A549 (cell line): ENCODE results near the gene MRPS31. TPM values are rescaled to one million over a fixed set of nuclear protein-coding genes. Genes with fewer than 3 reads are reported as not detected.

Experiments used
- ATAC-seq, 2 experiments: fragments of 200-7000 bp in 1 of 2; fragments of >200 bp in 1 of 2; cut with Nextera tagmentation in 1 of 2; cut with Tn5 transposase in 1 of 2; 3 replicates each; pipeline versions ENCODE4 v1.8.0 to v1.9.1; 2018 to 2020; ENCODE audit warnings: mild to moderate bottlenecking in 1 of 2, moderate library complexity in 1 of 2
- CTCF ChIA-PET: fragments of 300-600 bp; sonication (Branson Sonifier 250); formaldehyde crosslinking; extraction: SDS; loops from one replicate; lab custom pipeline; 2021; ENCODE audit warnings: antibody characterized with exemption, inconsistent platforms; lab: Yijun Ruan, JAX
- POLR2A ChIA-PET: fragments of 350-600 bp; formaldehyde crosslinking; extraction: SDS; loops from one replicate; lab custom pipeline; 2021; ENCODE audit warnings: antibody characterized with exemption, inconsistent platforms; lab: Yijun Ruan, JAX
- DNase-seq, 2 experiments: peaks; one replicate each; pipeline versions ENCODE4 v3.0.0 to v3.0.0-alpha.2; 2011 to 2016; ENCODE audit warnings: low read depth in 1 of 2, low spot score in 1 of 2
- FAIRE-seq: peaks from 2 replicates; lab custom pipeline; 2011; peaks lifted over from hg19 to GRCh38; lab: Jason Lieb, UNC
- H3K27ac ChIP-seq, 2 experiments: fragments of >200 bp; sonication (Bioruptor Twin); formaldehyde crosslinking; 3 replicates each; pipeline ENCODE4 v1.5.1; 2016 to 2017
- H3K4me1 ChIP-seq: fragments of >200 bp; sonication (Bioruptor Twin); formaldehyde crosslinking; 3 replicates; pipeline ENCODE4 v1.6.1; 2016
- H3K4me2 ChIP-seq: fragments of >200 bp; sonication (Bioruptor Twin); formaldehyde crosslinking; 3 replicates; pipeline ENCODE4 v1.6.1; 2016
- H3K4me3 ChIP-seq: fragments of >200 bp; sonication (Bioruptor Twin); formaldehyde crosslinking; 3 replicates; pipeline ENCODE4 v1.5.1; 2016
- H3K9me3 ChIP-seq: fragments of >200 bp; sonication (Bioruptor Twin); formaldehyde crosslinking; 3 replicates; pipeline ENCODE4 v1.6.1; 2016
- CBX8 ChIP-seq: fragments of 200-600 bp; sonication (generic); IDR thresholded peaks from 2 replicates; pipeline ENCODE4 v1.6.1; 2016
- CEBPB ChIP-seq, 2 experiments: fragments of >200 bp in 1 of 2; sonication (Bioruptor Twin) in 1 of 2; formaldehyde crosslinking in 1 of 2; IDR thresholded peaks; 2 replicates each; pipeline ENCODE4 v1.6.1; 2012 to 2016
- ESRRA ChIP-seq: fragments of 150-350 bp; IDR thresholded peaks from 2 replicates; pipeline ENCODE4 v1.6.1; 2014; ENCODE audit warnings: mild to moderate bottlenecking, low read length, borderline replicate concordance
- FOSL2 ChIP-seq, 2 experiments: fragments of 450-650 bp in 1 of 2; fragments of >200 bp in 1 of 2; sonication (Bioruptor Twin) in 1 of 2; formaldehyde crosslinking; IDR thresholded peaks; 2 replicates each; pipeline versions ENCODE4 v1.5.0 to v1.6.1; 2016 to 2020; ENCODE audit warnings: mild to moderate bottlenecking in 1 of 2, moderate library complexity in 1 of 2
- HEYL ChIP-seq: fragments of 250-450 bp; sonication (Bioruptor Pico); IDR thresholded peaks from 2 replicates; pipeline ENCODE4 v1.8.0; 2021; ENCODE audit warnings: mild to moderate bottlenecking, moderate library complexity
- HOXB5 ChIP-seq: fragments of 250-450 bp; sonication (Bioruptor Pico); IDR thresholded peaks from 2 replicates; pipeline ENCODE4 v1.5.0; 2020; ENCODE audit warnings: mild to moderate bottlenecking, moderate library complexity
- NFE2L2 ChIP-seq: fragments of 150-350 bp; conservative IDR thresholded peaks from 2 replicates; pipeline ENCODE4 v1.6.1; 2014; ENCODE audit warnings: low read length
- NR3C1 ChIP-seq: fragments of >200 bp; sonication (Bioruptor Twin); formaldehyde crosslinking; IDR thresholded peaks from 3 replicates; pipeline ENCODE4 v1.6.1; 2017
- RAD21 ChIP-seq, 2 experiments: fragments of >200 bp in 1 of 2; sonication (Bioruptor Twin) in 1 of 2; formaldehyde crosslinking in 1 of 2; IDR thresholded peaks in 1 of 2; conservative IDR thresholded peaks in 1 of 2; 2 replicates in 1 of 2; 3 replicates in 1 of 2; pipeline ENCODE4 v1.6.1; 2012 to 2018; ENCODE audit warnings: inconsistent platforms in 1 of 2
- RCOR1 ChIP-seq: fragments of 150-350 bp; IDR thresholded peaks from 2 replicates; pipeline ENCODE4 v1.6.1; 2014; ENCODE audit warnings: antibody characterized with exemption, low read length, low read depth
- SMC3 ChIP-seq: fragments of >200 bp; sonication (Bioruptor Twin); formaldehyde crosslinking; IDR thresholded peaks from 3 replicates; pipeline ENCODE4 v1.6.1; 2018; ENCODE audit warnings: inconsistent platforms
- SREBF2 ChIP-seq: fragments of 450-650 bp; IDR thresholded peaks from 2 replicates; pipeline ENCODE4 v1.6.1; 2014; ENCODE audit warnings: mild to moderate bottlenecking, moderate library complexity
- WGBS: methylation state at CpG from one replicate; pipeline ENCODE4 v1.1.6; 2017; ENCODE audit errors: missing lambda C conversion rate; 5-methylcytosine and 5-hydroxymethylcytosine counted together
- polyA plus RNA-seq, 4 experiments: library from polyadenylated mRNA; depleted of rRNA in 3 of 4; stranded (reverse); fragments of >200 nt; fragmentation: RNase III in 1 of 4; extraction: RNeasy Plus Mini Kit Qiagen cat#74134 plus additional on column Dnase treatment in 1 of 4; gene quantifications; 2 replicates in 3 of 4; 3 replicates in 1 of 4; pipeline ENCODE4 v1.2.3, GENCODE V29; 2011 to 2017
- TF ChIP-seq, protein P1 (sequence below): fragments of >200 bp; sonication (Bioruptor Twin); formaldehyde crosslinking; IDR thresholded peaks from 3 replicates; pipeline ENCODE4 v1.5.1; 2016
- TF ChIP-seq, protein P2 (sequence below): fragments of 250-450 bp; sonication (Bioruptor Pico); IDR thresholded peaks from 2 replicates; pipeline ENCODE4 v1.5.0; 2020; ENCODE audit warnings: low read depth, mild to moderate bottlenecking, moderate library complexity
- TF ChIP-seq, protein P3 (sequence below): IDR thresholded peaks from 2 replicates; pipeline ENCODE4 v1.6.1; 2012

MRPS31 gene
- polyA plus RNA-seq, 2 of the 4 experiments (the other 2 are of a cell fraction), result 14.2 to 30.3 TPM

DNA sequence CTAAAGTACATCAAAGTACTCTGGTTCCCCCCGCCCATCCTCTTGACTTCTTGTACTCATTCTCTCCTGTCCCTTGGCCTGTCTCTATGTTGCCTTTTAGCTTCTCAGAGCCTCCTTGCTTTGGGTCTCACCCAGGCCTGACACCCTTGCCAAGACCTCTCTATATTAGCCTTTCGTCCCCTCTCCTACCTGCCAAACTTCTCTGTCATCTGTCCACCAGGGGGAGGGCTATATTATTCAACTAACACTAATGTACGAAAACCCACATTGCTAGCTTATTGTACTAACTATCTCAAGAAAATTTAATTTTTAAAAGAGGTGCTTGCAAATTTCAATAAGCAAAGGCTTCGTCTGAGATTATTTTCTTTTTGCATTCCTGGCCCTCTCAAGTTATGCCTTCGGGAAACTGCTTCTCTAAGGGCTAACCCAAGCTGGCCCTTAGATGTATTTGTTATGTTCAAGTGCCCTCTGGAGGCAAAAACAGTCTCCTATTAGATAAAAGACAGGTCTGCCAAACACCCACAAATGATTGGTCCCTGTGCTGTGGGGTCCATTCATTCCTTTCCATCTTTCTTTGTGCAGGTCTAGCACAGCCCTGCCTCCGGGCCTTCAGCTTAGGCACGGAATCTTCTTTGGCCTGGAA lies 6.3 kb upstream of the MRPS31 start:
- peak overlapping the region; percentile 42; the same call in 2 of the 3 replicates for H3K4me3 ChIP-seq
- TF ChIP-seq RAD21 (conservative IDR thresholded peaks at IDR 0.05 in 1 of 2, IDR thresholded peaks at IDR 0.05 in 1 of 2) (peak; percentile 70 to 74), SMC3 (peak; percentile 65), CBX8 (no peak)
- TF ChIP-seq, protein P1, sequence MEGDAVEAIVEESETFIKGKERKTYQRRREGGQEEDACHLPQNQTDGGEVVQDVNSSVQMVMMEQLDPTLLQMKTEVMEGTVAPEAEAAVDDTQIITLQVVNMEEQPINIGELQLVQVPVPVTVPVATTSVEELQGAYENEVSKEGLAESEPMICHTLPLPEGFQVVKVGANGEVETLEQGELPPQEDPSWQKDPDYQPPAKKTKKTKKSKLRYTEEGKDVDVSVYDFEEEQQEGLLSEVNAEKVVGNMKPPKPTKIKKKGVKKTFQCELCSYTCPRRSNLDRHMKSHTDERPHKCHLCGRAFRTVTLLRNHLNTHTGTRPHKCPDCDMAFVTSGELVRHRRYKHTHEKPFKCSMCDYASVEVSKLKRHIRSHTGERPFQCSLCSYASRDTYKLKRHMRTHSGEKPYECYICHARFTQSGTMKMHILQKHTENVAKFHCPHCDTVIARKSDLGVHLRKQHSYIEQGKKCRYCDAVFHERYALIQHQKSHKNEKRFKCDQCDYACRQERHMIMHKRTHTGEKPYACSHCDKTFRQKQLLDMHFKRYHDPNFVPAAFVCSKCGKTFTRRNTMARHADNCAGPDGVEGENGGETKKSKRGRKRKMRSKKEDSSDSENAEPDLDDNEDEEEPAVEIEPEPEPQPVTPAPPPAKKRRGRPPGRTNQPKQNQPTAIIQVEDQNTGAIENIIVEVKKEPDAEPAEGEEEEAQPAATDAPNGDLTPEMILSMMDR, result peak; percentile 92
- ChIA-PET CTCF (interaction anchor here (0.8 to 5.0 kb wide), 23 partner anchors 9 to 1095 kb away, joined by 3 to 41 read pairs (median 3); partner anchors contain the start of gene SLC25A15), POLR2A (no interaction called here)
- no peak overlapping the region for H3K27ac ChIP-seq
- DNase-seq (peak; percentile 35 to 64), FAIRE-seq (no peak), ATAC-seq (peak; percentile 94 to 97)
- H3K4me2 ChIP-seq, result peak overlapping the region; percentile 50
- no peaks in the 10 kb centered on the region for H3K4me1 ChIP-seq
- 1% methylated on average over 7 of the region's 7 CpGs for WGBS
- H3K9me3 ChIP-seq, result no peaks in the 10 kb centered on the region

DNA sequence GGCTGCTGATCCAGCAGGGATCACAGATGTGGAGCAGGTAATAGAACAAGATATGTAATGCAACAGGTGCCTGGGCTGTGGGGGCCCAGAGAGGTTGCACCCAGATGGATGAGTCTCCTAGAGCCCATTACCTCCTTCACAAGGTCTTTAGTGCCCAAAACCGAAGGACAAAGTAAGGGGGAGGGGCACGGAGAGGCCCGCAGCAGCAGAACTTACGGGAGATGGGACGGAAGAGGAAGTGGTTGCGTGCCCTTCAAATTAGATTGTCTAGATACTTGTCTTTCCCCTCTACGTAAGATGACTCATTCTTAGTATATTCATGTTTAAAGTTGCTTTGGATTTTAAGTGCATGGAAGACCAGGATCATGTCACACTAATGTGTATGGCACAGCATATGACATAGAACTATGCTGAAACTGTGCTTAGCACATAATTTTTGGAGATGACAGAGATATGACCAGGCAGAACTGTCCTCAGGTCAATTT lies 5.7 kb upstream of the MRPS31 start:
- ATAC-seq, result peak in 1 of 2 experiments; percentile 17; a peak in 3 of 6 replicates
- peak overlapping the region; percentile 50 for H3K4me2 ChIP-seq

DNA sequence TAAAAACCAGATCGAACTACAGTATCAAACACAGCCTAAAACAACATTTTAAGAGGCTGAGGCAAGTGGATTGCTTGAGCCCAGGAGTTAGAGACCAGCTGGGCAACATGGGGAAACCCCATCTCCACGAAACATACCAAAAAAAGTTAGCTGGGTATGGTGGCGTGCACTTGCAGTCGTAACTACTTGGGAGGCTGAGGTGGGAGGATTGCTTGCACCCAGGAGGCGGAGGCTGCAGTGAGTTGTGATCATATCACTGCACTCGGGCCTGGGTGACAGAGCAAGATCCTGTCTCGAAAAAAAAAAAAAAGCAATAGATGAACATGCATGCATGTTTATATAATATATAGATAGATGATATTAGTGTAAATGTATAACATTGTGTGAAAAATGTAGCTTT lies 5.2 kb upstream of the MRPS31 start:
- FAIRE-seq (no peak), DNase-seq (no peak), ATAC-seq (no peak)
- Histone ChIP-seq H3K4me3 (no peak overlapping the region), H3K27ac (no peak overlapping the region), H3K4me2 (no peak overlapping the region), H3K9me3 (no peaks in the 10 kb centered on the region), H3K4me1 (0 out of 3 replicates have a peak, but pooled peaks cover 2% of the 10 kb centered on the region)
- CTCF ChIA-PET, result interaction anchor here (0.6 to 5.0 kb wide), 5 partner anchors 12 to 1094 kb away, joined by 3 to 41 read pairs (median 7); partner anchors contain the start of gene SLC25A15
- no peak for TF ChIP-seq SREBF2
- no peak for TF ChIP-seq CEBPB (IDR thresholded peaks at IDR 0.05)
- no peak for TF ChIP-seq NR3C1
- TF ChIP-seq HOXB5 (CRISPR knock-in tag), result no peak
- TF ChIP-seq NFE2L2, result no peak
- TF ChIP-seq ESRRA, result no peak
- TF ChIP-seq, protein P2, sequence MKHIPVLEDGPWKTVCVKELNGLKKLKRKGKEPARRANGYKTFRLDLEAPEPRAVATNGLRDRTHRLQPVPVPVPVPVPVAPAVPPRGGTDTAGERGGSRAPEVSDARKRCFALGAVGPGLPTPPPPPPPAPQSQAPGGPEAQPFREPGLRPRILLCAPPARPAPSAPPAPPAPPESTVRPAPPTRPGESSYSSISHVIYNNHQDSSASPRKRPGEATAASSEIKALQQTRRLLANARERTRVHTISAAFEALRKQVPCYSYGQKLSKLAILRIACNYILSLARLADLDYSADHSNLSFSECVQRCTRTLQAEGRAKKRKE, result no peak
- POLR2A ChIA-PET, result no interaction called here
- WGBS, result 55% methylated on average over 7 of the region's 7 CpGs

More for the DNA sequence above, 5.7 kb upstream of the MRPS31 start:
- no peak for FAIRE-seq
- Histone ChIP-seq H3K9me3 (no peaks in the 10 kb centered on the region), H3K27ac (no peak overlapping the region), H3K4me3 (no peak overlapping the region), H3K4me1 (0 out of 3 replicates have a peak, but pooled peaks cover 2% of the 10 kb centered on the region)
- TF ChIP-seq, protein P3, sequence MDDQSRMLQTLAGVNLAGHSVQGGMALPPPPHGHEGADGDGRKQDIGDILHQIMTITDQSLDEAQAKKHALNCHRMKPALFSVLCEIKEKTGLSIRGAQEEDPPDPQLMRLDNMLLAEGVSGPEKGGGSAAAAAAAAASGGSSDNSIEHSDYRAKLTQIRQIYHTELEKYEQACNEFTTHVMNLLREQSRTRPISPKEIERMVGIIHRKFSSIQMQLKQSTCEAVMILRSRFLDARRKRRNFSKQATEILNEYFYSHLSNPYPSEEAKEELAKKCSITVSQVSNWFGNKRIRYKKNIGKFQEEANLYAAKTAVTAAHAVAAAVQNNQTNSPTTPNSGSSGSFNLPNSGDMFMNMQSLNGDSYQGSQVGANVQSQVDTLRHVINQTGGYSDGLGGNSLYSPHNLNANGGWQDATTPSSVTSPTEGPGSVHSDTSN, result no peak
- TF ChIP-seq RCOR1, result no peak
- no peak for TF ChIP-seq HEYL (CRISPR knock-in tag)
- TF ChIP-seq CBX8, result no peak
- TF ChIP-seq, protein P1, result no peak
- no peak for TF ChIP-seq FOSL2 (IDR thresholded peaks at IDR 0.05)
- TF ChIP-seq FOSL2 (CRISPR knock-in tag; IDR thresholded peaks at IDR 0.05), result 0 out of 2 replicates have a peak, but pooled peaks have one; percentile 9
- 24% methylated on average over 7 of the region's 7 CpGs for WGBS
- ChIA-PET CTCF (interaction anchor here (0.8 to 5.0 kb wide), 17 partner anchors 8 to 1094 kb away, joined by 3 to 41 read pairs (median 3); partner anchors contain the start of gene SLC25A15), POLR2A (no interaction called here)
- no peak for DNase-seq
